Head of caudate nucleus (tissue), 42 donors: ENCODE data around the gene ATAD3B.
A peak's percentile ranks its signal among the peaks of the same experiment; 100 is the strongest.
"Not testable (repeated sequence)": the region's sequence is repeated elsewhere in the genome, so short reads cannot be mapped to it uniquely, and the experiment has no call there.

ENCODE experiments used
- DNase-seq, 42 donors: peaks; one replicate each; pipeline versions ENCODE4 v3.0.0 to v3.0.0-alpha.2; 2020 to 2021; ENCODE audit warnings: mixed read lengths in 7 of 42
- intact Hi-C: fragments of 100-400 bp; cut with DNase I; formaldehyde crosslinking; loops from one replicate; pipeline ENCODE4 v1.15.0; 2022

ATAD3B gene

DNA sequence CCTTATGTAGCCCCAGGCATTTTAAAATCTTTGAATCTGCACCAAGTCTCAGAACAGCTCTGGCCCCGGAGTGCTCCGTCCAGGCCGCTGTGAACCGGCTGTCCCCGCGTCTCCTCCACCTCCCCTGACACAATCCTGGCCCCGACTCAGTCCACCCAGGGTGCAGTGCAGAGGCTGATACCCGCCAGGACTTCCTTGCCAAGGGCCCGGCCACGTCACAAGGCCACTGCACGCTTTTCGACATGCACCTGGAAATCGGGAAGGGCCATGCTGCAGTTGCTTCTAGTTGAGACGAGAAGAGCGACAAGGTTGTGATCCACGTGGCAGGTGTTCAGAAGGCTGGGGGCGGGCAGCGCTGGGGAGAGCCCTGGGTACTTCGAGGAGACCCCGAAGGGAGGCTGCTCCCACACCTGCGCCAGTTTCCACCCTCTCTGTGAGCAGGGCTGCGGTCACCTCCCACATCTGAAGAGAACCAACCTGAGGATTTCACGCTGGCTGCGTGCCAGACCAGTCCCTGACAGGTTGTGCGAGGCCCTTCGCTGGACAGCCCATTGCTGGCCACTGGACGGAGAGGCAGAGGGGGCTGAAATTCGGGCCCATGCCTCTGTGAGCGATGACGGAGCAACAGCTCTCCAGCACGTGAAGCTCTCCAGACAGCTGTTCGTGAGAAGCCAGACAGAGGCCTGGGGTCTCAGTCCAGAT lies 29.3 kb upstream of the ATAD3B start:
- DNase-seq, result no peak
- intact Hi-C loops, result loop anchor here (10.0 kb wide), 1 partner anchor 47 kb away; the partner anchor contains the start of gene CCNL2

DNA sequence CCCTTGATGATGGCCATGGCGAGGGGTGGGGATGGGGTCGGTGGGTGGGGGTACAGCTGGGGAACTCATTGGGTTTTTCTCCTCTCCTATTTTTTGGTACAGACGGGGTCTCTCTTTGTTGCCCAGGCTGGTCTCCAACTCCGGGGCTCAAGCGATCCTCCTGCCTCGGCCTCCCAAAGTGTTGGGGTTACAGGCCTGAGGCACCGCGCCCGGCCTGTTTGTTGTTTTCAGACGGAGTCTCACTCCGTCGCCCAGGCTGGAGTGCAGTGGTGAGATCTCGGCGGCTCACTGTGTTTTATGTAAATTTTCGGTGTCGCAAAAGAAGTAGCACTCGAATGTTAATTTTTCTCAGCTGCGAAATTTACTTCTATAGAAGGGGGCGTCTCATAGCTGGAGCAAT lies 24.9 kb upstream of the ATAD3B start:
- not testable (repeated sequence) for DNase-seq
- intact Hi-C loops, result loop anchor here (10.0 kb wide), 1 partner anchor 52 kb away; the partner anchor contains the start of gene CCNL2

DNA sequence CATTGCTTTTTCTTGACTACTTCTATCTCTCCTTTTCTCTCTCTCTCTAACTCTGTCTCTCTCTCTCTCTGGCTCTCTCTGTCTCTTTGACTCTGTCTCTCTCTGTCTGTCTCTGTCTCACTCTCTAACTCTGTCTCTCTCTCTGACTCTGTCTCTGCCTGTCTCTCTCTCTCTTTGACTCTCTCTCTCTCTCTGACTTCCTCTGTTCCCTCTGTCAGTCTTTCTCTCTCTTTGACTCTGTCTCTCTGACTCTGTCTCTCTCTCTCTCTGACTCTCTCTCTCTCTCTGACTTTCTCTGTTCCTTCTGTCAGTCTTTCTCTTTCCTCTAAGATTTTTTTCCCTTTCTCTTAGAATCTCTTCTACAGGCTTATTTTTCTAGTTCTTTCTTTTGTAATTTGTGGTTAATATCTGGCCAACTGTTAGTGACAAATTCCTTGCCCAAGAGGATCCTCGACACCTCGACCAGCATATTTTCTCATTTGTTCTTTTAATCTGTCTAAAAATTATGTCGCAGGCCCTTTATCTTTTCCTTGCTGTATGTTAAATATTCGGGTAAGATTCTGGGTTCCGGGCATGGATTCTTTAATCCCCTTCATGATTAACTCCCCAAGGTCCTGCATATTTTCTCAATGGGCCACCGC lies 22.3 kb upstream of the ATAD3B start, which contains the start of gene ATAD3C:
Gene ATAD3C, plus strand, starts transcription at position 591 of the 641 bp plus-strand sequence. CDS start 995 bp downstream, outside the sequence.
- intact Hi-C loops, result loop anchor here (10.0 kb wide), 1 partner anchor 54 kb away; the partner anchor contains the start of gene CCNL2
- no peak for DNase-seq

DNA sequence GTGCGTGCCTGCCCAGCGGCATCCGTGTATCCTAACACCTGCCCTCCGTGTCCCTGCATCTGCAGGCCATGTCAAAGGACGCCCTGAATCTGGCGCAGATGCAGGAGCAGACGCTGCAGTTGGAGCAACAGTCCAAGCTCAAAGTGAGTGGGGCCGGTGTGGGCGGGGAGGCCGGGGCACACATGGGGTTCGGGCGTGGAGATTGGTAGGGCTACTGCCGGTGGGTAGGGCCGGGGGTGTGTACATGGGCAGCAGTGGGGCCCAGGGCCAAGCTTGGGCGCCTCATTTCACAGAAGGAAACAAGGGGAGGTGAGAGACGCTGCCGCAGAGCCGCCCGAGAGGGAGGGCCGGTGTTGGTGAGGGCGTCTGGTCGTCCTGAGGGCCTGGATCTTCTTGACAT lies 20.9 kb upstream of the ATAD3B start:
- intact Hi-C loops, DNase-seq: not testable (repeated sequence)

DNA sequence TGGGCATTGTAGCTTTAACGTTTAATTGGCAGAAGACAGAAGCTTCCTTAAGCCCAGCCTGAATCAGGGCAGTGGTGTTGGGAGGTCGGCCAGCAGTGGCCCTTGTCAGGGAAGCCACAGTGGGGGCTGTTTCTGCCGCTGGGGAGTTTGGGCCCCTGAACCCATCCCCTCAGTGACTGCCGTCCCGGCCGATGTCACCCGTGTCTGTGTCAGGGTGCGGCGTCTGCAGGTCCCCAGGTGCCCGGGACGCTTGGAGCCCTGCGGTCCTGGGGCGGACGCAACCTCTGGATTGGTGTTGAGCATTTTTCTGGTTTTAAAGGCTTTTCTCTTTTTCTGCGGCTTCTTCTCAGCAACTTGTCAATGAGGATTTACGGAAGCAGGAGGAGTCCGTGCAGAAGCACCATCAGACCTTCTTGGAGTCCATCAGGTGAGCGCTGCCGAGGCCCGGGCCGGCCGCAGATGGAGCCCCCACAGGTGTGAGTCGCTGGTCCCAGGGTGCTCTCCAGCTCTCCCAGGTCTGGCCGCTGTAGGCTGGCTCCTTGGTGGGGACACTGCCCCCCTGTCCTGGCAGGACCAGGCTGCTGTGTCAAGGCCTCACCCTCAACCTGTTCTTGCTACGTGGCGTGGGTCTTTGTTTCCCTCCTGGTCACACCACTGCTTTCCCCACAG lies 19.7 kb upstream of the ATAD3B start:
- DNase-seq, result no peak
- intact Hi-C loops, result no loop called here

DNA sequence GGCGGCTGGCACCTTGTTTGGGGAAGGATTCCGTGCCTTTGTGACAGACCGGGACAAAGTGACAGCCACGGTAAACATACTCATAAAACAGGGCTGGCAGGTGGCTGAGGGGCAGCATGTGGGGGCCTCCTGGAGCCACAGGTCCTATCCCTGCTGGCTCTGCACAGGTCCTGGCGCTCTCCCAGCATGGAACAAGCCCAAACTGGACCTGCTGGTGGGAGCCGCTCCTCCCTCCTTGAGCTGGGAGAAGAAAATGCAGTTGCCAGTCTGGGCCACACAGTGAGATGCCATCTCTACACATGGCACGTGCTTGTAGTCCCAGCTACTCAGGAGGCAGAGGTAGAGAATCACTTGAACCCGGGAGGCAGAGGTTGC lies 19.2 kb upstream of the ATAD3B start:
- intact Hi-C loops, DNase-seq: not testable (repeated sequence)

DNA sequence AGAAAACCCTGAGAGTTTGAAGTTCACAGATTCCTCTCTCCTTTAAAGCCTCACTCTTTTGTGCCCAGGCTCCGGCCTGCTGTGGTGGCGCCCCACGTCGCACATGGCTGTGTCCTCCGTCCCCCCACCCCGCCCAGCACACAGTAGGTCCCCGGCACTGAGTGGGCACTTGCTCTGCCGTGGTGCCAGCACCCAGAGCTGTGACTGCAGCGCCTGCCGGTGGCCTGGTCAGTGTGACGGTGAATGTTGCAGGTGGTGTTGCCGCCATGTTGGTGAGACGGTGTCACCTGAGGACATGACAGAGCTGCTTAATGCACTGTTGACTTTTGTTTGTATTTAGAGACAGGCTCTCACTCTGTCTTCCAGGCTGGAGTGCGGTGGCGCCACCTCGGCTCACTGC lies 18.7 kb upstream of the ATAD3B start:
- intact Hi-C loops, result no loop called here
- no peak for DNase-seq

DNA sequence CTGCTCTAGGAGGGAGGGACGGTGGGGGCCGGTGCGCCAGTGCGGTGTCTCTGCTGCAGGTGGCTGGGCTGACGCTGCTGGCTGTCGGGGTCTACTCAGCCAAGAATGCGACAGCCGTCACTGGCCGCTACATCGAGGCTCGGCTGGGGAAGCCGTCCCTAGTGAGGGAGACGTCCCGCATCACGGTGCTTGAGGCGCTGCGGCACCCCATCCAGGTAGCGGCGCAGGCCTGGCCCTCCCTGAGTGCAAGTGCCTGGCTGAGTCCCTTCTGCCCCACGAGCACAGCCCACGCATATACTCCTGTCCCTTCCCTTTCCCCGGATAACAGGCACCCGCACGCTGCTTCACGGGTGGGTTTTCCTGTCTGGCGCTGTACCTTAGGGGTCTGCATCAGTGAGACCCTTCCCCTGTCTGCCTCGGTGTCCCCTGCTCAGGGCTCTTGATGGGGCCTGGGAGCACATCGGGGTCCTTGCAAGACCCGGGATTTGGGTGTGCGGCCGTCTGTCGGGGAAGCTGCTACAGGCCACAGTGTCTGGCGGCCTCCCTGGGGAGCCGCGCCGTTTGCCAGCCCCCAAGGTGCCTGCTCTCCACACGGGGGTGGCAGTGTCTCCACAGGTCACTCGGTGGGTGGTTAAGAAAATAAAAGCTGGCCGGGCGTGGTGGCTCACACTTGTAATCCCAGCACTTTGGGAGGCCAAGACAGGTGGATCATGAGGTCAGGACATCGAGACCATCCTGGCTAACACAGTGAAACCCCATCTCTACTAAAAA lies 17.1 kb upstream of the ATAD3B start:
- intact Hi-C loops, DNase-seq: not testable (repeated sequence)

DNA sequence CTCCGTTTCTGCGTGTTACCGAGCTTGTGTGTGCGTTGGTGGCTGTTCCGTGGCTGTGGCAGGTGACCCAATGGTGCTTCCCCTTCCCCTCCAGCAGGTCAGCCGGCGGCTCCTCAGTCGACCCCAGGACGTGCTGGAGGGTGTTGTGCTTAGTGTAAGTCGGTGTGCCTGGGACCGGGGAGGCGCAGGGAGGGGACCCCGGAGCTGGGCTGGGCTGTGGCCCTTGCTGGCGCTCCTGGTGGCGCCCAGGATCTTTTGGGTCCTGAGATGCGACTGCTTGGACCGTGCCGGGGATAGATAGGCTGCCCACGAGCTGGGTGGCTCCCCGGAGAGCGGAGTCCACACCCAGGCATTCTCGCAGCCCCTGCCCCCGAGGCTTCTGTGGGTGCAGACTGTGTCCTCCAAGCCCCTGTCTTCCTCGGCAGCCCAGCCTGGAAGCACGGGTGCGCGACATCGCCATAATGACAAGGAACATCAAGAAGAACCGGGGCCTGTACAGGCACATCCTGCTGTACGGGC lies 16.1 kb upstream of the ATAD3B start:
- intact Hi-C loops, result no loop called here
- DNase-seq, result no peak

DNA sequence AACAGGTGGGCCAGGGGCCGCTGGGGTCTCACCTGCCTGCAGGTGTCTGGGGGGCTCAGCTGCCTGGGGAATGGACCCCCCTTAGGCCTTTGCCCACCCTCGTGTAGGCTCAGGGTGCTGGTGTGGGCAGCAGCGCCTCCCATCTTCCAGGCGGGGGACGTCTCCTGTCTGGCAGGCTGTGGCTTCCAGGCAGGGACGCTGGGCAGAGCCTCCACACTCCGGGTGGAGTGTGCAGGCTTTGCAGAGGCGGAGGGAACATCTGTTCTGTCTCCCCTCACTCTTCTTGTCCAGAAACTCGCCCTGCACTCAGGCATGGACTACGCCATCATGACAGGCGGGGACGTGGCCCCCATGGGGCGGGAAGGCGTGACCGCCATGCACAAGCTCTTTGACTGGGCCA lies 15.6 kb upstream of the ATAD3B start:
- intact Hi-C loops, DNase-seq: not testable (repeated sequence)

DNA sequence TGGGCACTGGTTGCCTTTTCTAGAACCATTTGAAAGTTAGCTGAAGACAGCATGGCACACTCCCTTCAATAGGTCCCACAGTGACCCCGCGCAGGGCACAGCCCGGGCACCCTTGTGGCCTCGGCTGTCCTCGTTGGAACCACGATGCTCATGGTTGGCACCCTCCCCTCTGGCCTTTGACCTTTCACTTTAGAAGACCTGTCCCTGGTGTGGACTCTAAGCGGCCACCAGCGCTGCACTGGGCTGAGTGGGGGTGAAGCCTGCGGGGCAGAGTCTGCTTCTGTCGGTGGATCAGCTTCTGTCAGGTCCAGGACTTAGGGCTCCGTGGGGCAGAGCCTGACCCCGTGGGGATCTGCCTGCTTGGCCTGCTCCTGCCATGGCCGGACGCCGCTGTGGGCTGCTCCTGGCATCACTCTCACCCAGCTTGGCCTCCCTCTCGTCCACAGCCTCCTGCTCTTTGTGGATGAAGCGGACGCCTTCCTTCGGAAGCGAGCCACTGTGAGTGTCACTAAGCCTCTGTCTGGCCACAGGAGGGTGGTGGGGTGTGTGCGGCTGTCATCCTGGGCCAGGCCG lies 14.8 kb upstream of the ATAD3B start:
- DNase-seq, intact Hi-C loops: not testable (repeated sequence)

DNA sequence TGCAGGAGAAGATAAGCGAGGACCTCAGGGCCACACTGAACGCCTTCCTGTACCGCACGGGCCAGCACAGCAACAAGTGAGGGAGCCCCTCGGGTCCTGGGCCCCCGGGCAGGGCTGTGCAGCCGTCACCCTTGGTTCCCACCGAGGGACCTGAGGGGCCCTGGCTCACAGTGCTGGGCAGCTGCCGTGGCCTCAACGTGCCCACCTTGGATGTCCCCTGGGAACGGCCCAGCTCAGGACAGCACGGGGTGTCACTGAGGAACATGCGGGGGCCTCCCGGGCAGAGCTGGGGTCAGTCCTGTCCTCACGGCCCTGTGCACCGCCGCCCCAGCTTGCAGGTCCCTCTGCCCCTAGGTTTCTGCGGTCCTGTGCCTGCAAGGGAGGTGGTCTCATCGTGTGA lies 12.4 kb upstream of the ATAD3B start:
- intact Hi-C loops, DNase-seq: not testable (repeated sequence)

DNA sequence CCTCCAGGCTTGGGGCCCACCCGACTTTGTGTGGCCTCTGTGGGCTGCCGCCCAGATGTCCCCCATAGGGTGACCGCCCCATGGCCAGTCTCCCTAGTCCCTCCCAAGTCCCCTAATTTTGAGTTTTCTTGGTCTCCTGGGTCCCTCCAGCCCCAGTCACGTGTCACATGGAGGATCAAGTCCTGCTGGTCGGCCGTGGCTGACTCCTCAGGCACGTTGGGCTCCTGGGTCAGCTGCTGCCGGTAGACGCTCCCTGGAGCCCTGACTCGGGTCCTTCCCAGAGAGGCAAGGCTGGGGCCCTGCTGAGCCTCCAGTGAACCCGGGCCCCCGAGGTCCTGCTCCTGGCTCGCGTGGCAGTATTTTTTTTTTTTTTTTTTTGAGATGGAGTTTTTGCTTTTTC lies 11.9 kb upstream of the ATAD3B start:
- intact Hi-C loops, DNase-seq: not testable (repeated sequence)

DNA sequence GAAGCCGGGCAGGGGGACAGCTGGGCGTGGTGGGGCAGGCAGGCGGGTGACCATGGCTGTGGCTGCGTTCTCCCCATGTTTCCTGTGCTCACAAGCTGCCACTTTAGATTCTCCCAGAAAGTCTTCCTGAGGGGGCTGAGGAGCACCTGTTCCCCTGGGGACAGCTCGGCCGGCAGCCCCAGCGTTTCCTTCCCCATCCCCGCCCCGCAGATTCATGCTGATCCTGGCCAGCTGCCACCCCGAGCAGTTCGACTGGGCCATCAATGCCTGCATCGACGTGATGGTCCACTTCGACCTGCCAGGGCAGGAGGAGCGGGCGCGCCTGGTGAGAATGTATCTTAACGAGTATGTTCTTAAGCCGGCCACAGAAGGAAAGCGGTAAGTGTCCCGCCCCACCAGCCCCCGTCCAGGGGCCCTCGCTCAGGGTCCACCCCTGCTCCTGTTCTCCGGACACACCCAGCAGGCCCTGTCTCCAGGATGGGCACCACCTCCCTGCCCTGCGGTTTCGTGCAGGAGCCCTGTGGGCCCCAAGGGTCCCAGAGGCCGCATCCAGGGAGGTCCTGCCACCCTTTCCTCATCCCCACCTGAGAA lies 10.9 kb upstream of the ATAD3B start:
- DNase-seq, result no peak
- intact Hi-C loops, result no loop called here

DNA sequence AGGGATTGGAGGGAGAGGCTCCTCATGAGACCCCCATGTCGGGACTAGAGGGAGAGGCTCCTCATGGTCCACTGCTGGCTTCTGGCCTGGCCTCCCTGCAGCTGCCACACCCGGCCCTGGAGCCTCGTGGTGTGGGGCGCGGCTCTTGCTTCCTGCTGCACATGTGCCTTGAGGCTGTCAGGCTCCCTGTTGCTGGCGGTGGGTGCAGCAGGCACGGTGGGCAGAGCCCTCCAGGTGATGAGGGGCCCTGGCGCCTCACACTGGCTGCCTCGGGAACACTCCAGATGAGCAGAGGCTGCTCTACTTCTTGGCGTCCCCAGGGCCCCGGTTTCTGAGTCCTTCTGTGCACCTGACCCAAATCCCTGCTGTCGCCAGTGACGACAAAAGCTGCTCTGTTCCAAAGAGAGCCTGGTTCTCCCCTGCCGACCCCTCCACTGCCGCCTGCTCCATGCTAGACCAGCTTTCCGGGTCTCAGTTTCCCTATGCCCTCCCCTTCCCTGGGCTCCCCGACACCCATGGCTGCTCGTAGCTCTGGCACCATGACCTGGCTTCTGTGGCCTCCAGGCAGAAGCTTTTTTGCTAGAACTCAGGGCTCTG lies 9.7 kb upstream of the ATAD3B start:
- intact Hi-C loops, result no loop called here
- DNase-seq, result no peak

DNA sequence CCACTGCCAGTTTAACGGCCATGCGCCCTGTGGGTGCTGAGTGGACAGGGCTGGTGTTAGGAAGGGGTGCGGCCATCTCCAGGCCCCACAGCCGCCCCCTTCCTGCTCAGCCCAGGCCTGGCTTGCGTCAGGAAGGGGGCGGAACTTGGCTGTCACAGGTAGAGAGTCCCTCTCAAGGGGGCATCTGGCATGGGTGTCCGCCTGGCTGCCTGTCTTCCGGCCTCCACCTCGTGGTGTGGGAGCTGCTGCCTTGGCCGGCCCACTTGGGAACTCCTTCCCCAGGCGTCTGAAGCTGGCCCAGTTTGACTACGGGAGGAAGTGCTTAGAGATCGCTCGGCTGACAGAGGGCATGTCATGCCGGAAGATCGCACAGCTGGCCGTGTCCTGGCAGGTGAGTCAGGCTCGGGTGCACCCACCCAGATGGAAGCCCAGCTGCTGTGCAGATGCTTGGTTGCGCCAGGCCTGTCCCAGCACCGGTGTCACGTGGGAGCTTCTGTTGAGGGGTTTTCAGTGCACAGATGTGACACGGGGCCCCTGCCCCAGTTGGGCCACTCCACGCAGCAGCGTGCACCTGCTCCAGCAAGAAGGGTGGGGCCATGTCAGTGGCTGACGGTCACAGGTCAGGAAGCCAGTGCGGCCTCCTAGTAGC lies 9.1 kb upstream of the ATAD3B start:
- DNase-seq, result peak in 1 of 42 donors; percentile 8
- intact Hi-C loops, result no loop called here

DNA sequence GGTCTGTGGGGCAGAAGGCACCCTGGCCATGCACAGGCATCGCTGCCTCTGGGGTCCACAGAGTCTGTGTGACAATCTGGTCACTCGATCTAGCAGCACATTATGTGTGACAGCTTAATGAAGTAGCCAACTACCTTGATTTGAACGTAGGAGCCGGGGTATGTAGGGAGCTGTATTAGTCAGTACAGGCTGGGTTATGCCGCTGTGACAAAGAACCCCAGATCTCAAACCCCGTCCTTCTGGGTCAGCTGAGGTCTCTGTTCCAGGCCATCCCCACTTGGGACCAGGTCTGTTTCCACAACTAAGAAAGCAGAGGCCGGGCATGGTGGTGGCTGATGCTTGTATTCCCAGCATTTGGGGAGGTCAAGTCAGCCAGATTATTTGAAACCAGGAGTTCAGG lies 8.3 kb upstream of the ATAD3B start:
- intact Hi-C loops, result no loop called here
- DNase-seq, result no peak
